SK-N-DZ (cell line): ENCODE measurements around the gene MYO15B.
A peak's percentile ranks its signal among the peaks of the same experiment; 100 is the strongest.

Source experiments
- DNase-seq: peaks from one replicate; pipeline ENCODE4 v3.0.0-alpha.2; 2015; ENCODE audit warnings: low spot score

MYO15B gene

DNA sequence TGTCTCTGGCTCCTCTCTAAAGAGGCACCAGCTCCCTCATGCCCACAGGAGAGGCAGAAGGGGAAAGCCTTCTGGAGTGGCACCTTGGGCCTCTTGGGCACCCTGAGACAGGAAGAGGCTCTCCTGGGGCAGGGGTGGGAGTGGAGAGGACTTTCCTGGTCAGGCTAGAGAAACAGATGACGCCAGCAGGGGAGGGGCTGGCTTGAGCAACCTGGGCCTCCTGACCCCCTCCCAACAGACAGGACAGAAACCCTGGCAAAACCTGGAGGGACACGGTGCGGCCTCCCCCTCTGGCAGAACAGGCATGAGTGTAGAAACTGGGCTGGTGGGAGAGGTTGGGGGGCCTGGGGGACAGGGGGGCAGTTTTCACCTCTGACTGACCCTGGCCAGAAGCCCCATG lies 51.7 kb downstream of the MYO15B start:
- no peak for DNase-seq

DNA sequence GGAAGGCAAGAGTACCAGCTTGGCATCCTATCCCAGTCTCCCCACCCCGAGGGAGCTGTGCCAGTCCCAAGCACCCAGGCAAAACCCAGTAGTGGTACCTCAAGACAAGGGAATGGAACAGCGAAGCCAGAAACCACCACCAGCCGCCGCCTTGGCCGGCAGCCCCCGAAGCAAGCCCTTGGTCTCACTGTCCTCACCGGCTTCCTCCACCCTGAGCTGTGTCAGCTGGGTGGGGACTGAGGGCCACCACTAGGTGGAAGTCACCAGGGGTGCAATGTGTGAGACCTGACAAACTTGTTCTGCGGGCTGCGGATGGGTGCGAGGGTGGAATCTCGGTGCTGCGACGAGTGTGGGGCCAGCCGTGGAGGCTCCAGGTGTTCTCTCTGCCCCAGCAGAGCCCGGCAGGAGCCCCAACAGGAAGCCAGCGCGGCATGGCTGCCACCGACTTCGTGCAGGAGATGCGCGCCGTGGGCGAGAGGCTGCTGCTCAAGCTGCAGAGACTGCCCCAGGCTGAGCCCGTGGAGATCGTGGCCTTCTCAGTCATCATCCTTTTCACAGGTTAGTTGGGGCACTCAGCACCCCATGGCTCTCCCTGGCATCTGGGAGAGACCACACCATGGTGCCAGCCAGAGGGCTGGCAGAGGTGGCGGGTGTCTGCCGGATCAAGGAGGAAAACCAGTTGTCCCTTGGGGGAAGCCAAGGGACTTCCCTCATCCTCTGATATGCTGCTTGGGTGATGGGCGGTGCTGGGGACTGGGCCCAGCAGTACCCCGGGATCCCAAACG lies 52.4 kb downstream of the MYO15B start:
- DNase-seq, result no peak

DNA sequence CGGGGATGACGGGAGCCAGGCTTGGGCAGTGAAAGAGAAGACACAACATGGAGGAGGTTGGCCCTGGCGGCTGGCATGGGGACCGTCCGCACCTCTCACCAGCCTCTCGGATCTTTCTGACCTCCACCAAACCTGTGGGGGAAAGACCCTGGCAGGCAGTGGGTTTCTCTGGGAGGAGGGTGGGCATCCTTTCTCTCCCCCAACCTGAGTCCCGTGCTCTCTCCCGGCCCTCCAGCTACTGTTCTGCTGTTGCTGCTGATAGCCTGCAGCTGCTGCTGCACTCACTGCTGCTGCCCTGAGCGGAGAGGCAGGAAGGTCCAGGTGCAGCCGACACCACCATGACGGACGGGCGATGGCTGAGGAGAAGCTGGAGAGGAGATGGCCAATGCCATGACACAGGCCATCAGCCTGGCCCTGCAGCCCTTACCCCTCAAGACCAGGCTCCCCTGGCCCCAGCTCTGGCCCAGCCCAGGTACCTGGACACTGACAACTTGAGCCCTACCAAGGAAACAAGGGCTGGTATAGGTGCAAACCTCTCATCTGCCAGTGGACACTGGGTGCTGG lies 53.0 kb downstream of the MYO15B start:
- DNase-seq, result no peak

DNA sequence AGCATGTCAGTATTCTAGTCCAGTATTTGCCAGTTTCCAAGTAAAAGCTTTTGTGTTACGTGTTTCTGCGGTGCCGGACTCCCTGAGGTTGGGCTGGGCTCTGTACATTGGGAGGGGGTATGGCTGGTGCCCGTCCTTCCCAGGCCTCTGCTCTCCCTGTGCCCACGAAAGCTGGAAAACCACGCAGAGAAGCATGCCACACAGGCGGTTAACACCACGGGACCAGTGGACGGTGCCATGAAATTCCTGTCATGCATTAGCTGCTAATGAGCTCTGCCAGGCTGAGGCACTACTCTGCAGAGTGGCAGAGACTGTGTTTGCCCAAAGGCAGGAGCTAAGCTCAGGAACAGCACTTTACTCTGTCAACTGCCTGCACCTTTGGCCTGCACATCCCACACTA lies 53.7 kb downstream of the MYO15B start:
- DNase-seq, result no peak

DNA sequence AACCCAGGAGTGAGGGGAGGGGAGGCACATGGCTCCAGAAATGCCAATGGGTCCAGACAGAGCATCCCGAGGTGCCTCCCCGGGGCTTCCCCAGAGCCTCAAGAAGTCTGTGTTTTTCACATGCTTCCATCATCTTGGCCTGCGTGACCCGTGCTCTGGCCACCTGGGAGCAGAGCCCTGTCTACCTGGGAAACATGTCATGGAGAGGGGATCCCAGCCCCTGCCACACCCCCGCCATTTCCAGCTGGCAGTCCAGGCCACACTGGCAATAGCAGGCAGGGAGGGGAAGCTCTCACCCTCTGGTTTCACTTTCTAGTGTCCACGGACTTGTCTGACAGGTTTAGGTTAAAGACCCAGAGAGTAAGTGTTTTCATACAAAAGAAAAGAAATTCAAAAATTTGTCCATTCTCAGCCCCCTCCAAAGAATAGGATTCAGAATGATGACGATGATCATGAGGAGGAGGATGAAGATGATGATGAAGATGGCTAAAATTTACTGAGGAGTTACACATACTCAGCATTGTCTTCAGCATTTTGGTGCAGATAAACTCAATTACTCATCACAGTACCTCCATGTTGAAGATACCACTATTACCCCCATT lies 54.7 kb downstream of the MYO15B start:
- DNase-seq, result no peak

DNA sequence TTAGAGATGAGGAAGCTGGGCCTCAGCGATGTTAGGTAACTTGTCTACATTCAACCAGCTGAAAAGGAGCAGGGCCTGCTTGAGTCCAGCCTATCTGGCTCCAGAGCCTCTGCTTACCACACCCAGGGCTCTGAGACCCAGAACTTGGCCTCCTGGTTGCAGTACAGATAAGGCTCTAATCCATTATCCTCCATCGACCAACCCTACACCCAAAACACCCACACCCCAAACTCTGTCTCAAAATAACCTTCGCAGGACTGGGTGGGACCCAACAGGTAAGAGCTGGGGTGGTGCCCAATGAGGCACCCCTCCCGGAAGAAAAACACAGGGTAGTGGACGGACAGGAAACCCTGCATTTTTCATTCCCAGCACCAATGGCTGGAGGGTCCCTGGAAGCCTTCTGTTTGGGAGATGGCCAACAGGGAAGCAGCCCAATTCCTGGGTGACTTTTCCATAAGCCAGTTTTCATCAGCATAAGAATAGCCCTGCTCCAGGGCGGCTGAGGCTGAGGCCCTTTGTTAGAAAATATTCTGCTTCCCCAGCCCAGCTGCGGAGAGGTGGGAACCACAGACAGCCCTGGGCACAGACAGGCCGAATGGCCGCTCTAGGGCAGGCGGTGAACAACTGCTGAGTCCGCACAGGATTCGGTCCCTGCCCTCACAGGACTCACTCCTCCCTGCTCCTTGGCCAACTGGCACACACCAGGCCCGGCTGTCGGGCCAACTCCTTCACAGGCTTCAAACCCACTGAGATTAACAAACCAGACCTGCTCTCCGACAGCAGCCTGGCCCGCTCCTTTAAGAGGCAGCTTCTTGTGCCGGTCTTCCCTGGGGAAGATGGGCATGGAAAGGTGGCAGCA lies 55.4 kb downstream of the MYO15B start:
- DNase-seq, result no peak

DNA sequence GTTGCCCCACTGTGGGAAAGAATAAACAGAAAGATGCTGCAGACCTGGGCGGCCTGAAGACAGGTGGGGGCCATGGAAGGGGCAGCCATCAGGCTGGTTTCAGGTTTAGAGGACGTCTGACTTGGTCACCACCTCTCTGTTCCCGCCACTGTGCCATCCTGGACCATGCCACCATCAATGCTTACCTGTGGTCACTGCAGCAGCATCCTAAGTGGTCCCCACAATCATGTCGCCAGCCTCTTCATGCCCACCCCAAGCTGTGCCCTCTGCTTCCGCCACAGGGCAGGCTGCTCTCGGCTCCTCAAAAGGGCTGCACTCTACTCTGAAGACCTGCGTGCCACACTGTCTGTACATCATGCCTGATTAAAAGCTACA lies 56.0 kb downstream of the MYO15B start:
- DNase-seq, result no peak

DNA sequence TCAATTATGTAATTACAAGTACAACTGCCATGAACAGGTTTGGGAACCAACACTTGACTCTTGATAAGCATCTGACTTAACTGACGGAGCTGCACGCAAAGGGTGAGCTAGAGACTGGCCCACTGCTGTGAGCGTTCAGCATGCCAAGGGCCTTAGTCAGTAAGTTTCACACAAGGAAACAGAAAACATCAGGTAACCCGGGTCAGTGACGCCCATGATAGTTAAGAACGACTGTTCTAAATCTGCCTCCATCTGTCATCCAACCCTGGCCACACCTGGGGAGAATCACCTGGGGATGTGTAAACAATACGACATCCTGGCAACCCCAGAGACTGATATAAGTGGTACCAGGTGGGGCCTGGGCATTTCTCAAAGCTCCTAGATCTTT lies 57.9 kb downstream of the MYO15B start:
- no peak for DNase-seq

DNA sequence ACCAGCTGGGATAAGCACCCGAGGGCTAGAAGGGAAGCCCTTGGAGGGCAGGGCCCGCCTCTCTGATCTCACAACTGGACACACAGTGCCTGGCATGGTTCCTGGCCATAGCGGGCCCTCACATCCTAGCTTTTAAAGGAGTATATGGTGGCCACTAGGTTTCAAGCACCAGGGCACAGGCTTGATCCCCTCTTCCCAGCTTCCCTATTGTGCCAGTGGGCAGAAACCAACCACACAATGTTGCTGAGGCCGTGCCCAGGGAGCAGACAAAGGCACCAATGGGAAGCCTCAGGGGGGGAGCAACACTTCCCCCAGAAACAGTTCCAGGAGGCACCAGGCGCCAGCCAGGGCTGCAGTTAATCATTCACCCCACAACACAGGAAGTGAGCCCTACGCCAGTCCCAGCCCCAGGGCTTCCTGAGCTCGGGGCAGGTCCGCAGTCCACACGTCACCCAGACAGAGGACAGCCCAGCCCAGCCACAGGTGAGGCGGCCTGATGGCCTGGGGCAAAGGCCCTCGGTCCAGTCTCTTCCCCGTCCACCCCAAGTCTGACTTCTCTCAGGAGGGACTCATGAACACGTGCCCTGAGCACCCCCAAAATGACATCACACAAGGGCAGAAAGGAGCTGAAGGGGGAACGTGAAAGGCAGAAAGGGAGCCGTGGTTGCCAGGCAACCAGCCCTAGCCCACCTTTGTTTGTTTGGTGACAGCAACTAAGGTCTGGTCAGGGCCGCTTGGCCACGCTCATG lies 58.5 kb downstream of the MYO15B start:
- no peak for DNase-seq

DNA sequence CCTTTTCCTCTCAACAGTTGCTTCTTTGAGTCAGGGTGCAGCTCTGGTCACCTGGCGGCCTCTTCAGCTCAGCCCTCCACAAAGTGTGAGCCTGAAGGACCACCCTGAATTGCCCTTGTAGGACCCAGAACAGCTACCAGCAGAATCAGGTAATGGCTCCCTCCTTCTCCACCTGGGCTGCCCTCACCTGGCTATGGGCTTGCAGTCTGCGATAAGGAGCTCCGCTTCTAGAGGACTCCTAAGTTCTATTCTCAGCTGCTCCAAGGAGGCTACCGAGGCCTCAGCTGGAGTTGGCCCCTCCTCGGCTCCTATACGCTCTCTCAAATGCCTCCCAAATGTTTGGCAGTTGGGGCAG lies 59.0 kb downstream of the MYO15B start:
- DNase-seq, result no peak

DNA sequence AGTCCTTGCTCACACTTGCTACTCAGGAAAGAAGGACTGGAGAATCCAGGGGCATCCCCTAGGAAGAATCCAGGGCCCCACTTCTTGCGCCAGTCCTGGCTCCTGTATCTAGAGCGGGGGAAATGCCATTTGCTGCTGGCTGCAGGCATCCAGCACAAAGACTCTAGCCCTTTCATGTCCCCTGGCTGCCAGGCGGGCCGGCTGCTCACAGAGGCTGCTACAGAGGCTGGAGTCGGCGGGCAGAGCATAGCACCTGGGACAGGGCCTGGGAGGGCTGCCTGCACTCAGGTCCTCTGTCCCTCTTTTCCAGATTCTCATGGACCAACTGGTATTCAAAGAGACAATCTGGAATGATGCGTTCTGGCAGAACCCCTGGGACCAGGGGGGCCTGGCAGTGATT lies 59.5 kb downstream of the MYO15B start:
- DNase-seq, result no peak

DNA sequence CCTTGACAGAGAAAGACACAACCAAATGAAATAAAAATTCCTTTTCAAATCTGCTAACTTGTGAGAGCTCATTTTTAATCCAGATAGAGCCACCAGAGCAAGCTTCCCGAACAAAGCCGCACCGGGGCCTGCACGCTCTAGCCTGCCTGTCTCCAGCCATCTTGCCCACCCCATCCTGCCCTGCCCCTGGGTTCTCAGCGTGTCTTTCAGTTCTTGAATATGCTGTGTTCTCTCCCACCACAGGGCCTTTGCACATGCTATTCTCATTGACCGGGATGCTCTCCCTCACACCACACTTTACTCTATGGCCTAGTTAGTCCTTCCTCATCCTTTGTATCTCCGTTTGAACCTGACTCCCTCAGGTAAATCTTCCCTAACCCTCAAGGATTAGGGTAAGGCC lies 60.3 kb downstream of the MYO15B start:
- DNase-seq, result no peak

DNA sequence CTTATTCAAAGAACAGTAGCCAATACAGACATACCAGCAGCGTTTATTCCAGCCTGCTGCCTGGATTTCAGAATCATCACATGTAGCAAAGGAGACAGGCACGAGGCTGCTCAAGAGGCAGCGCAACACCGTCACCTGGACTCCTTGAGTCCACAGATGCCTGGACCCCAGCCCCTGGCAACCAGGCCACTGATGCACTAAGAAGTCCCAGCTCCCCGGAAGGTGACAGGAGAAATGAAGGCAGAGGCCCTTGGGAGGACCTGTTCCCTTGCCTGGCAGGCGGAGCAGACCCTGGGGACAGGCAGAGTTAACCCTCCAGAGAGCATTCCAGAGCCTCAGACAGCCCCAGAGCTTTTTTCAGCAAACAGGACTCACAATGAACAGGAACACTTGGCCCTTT lies 62.1 kb downstream of the MYO15B start:
- no peak for DNase-seq

DNA sequence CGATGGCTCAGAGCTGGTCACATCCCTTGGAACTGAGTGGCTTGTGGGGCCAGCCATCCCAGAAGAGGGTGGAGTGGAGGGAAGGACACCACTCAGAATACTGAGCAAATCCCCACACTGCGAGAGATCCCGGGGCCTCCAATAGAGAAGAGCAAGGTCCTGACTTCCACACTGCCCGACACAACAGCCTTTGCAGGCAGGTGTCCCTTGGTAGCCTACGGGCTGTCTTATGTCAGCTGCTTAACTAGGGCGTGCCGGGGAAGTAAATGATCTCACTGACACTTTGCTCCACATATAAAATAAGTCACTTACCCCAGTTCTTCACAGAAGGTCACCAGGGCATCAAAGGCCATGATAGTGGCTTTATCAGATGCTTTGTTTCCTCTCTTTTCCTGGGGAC lies 63.3 kb downstream of the MYO15B start:
- no peak for DNase-seq

DNA sequence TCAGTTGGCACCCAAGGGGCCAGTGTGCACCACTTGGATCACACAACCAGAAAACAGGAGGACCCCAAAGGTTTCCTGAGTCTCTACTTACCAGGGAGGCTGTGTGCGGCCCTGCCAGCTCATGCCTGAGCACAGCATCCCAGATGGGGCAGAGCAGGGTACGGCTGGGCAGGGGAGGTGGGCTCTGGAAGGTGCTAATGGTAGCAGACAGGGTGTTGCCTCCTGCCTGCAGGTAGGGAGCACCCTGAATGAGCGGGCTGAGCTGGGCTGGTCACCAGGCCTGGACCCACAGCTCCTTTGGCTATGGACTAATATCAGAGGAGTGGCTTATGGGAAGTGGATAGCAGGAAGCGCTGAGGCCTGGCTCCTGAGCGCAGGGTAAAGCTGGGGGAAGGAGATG lies 64.7 kb downstream of the MYO15B start:
- no peak for DNase-seq

DNA sequence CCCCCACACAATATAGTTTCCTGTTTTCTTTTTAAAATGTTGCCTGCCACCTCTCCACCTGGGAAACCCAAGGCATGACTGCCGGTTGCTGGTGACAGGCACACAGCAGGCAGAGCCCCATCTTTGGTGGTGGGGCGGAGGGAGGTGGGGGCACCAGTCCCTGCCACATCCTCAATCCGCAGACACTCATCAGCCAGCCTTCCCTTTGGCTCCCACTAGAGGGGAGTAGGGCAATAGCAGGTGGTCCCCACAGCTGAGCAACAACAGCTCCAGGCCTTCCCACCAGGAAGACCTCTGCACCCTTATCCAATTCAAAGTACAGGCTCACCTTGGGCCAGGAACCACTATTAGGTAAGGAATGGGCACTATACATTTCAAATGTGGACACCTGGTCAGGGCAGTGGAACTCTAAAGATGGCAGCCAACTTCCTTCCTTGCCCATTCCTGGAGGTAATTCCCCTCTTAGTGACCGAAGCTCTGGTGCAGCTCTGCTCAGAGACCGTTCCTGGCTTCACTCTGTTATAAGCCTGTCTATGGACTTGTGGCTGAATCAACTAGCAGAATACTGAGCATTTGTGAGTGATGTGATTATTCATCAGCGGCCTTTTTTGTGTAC lies 65.4 kb downstream of the MYO15B start:
- DNase-seq, result peak; percentile 53

DNA sequence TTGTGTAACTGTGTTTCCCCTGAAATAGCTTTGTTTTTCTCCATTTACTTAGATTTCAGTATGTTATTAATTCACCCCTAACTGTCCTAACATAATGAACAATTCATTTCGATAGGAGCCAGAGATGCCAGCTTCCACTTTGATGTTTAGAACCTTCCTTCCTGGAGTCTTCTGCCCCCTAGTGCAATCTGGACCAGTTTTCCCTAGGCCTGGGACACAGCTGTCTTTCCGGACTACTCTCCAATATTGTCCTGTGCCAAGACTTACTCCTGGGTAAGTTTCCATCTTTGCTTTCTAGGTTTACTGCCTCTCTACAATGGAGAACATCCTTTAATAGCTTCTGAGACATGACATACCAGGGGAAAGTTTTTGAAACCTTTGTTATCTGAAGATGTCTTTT lies 66.6 kb downstream of the MYO15B start:
- DNase-seq, result no peak

DNA sequence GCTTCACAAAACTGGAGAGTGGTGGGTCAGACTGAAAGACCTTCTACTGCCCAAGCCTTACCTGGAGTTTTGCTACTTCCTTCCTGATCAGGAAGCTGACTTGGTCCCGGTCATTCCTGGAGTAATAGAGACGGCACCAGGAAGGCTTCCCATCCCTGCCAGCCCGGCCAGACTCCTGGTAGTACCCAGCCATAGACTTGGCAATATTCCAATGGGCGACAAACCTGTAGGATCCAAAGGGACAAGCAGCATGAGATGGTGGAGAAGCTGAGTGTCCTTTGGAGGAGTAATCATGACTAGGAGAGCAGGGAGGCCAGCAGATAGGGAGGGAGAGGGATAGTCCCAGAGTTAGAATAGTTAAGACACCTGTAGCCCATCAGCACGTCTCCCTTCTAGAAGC lies 70.6 kb downstream of the MYO15B start:
- DNase-seq, result no peak

DNA sequence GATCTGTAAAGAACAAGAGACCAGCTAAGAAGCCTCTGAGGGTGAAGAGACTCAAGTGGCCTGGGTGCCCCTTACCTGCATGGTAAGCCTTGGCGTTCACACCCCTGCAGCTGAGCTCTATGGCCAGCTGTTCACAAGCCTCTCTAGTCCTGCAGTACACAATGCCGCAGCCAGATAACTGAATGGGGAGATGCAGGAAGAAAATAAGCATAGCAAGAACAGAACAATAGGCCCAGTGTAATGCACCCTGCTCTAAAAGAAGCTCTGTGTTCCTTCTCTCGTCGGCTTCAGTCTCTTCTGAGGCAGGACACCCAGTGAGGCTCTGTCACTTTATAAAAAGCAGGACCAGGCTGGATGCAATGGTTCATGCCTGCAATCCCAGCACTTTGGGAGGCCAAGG lies 73.9 kb downstream of the MYO15B start:
- DNase-seq, result no peak

DNA sequence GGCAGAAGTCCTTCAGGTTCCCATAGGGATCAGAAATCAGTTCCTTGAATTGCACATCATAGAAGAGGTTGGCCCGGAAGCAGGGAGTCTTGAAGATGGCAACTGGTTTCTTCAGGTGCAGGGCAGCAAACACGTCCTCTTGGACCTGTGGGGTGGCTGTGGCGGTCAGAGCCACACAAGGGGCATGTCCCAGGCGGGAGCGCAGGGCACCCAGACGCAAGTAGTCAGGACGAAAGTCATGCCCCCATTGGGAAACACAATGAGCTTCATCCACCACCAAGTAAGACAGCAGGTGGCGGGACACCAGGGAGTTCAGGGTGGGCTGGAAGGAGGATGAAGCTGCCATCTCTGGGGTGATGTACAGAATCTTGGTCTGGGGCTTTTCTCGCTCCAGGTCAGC lies 74.9 kb downstream of the MYO15B start:
- no peak for DNase-seq

DNA sequence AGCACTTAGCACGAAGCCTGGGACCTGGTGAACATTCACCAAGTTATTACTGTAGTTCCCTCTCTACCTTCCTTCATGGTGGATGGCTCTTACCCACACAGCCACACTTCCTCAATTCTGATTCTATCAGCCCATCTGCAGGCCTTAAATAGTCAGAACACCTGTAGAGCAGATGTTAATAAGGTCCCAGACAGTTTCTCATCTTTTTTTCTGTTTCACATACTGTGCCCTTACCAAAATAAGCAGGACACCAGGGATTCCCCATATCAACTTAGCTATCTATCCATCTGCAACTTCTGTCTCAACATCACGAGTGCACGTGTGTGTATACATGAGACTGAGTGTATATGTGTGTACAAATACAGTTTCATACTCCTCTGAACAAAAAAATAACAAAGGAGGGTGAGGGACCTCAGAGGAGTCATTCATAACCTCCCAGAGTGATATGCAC lies 76.5 kb downstream of the MYO15B start:
- no peak for DNase-seq
